Esophagus squamous epithelium (tissue), 5 donors: ENCODE results near the gene WHRN. TPM values are rescaled to one million over a fixed set of nuclear protein-coding genes. Genes with fewer than 3 reads are reported as not detected.
A peak's percentile ranks its signal among the peaks of the same experiment; 100 is the strongest.

Experiments
- DNase-seq: peaks from one replicate; lab custom pipeline; 2025; lab: John Stamatoyannopoulos, UW
- H3K27ac ChIP-seq, 4 donors: fragments of 200-600 bp; sonication (generic); one replicate each; pipeline ENCODE4 v1.5.1; 2016 to 2019; ENCODE audit warnings: mild to moderate bottlenecking in 1 of 4
- H3K27me3 ChIP-seq, 4 donors: fragments of 200-600 bp; sonication (generic); 1 replicate in 3 of 4; 2 replicates in 1 of 4; pipeline versions ENCODE4 v1.5.1 to v1.6.0; 2017 to 2021; ENCODE audit warnings: antibody characterized with exemption in 1 of 4
- H3K36me3 ChIP-seq, 3 donors: fragments of 200-600 bp; sonication (generic); one replicate each; pipeline ENCODE4 v1.5.1; 2016 to 2019
- H3K4me1 ChIP-seq, 3 donors: fragments of 200-600 bp; sonication (generic); one replicate each; pipeline ENCODE4 v1.5.1; 2017 to 2019
- H3K4me3 ChIP-seq, 4 donors: fragments of 200-600 bp; sonication (generic); 1 replicate in 3 of 4; 2 replicates in 1 of 4; pipeline ENCODE4 v1.5.1; 2016 to 2019; ENCODE audit warnings: mild to moderate bottlenecking in 2 of 4, moderate library complexity in 1 of 4
- H3K9me3 ChIP-seq, 3 donors: fragments of 200-600 bp; sonication (generic); one replicate each; pipeline ENCODE4 v1.5.1; 2016 to 2019
- CTCF ChIP-seq, 6 experiments: fragments of 450-650 bp in 4 of 6; fragments of 200-600 bp in 2 of 6; sonication (generic) in 2 of 6; IDR thresholded peaks; one replicate each; pipeline ENCODE4 v1.5.1; 2016 to 2019; ENCODE audit warnings: antibody characterized with exemption in 6 of 6, mild to moderate bottlenecking in 4 of 6, moderate library complexity in 4 of 6
- POLR2A ChIP-seq, 4 donors: fragments of 450-650 bp; IDR thresholded peaks; one replicate each; pipeline ENCODE4 v1.6.1; 2017; ENCODE audit warnings: antibody characterized with exemption in 4 of 4, mild to moderate bottlenecking in 4 of 4, moderate library complexity in 3 of 4
- WGBS, 2 donors: methylation state at CpG; one replicate each; pipeline ENCODE4 v1.1.5; 2018; 5-methylcytosine and 5-hydroxymethylcytosine counted together
- intact Hi-C: fragments of 100-400 bp; cut with DNase I; formaldehyde crosslinking; loops from one replicate; pipeline ENCODE4 v1.15.0; 2022
- total RNA-seq, 4 donors: library from RNA; depleted of rRNA; stranded (reverse); fragments of >200 nt; gene quantifications; one replicate each; pipeline ENCODE4 v1.1.0, GENCODE V29; 2016
- donor health status: DM: yes; HTN: yes; CAD: no.

Gene WHRN
- 1 to 10 TPM; 2.9 to 6.1 (median 3.4) TPM for total RNA-seq

- TF ChIP-seq POLR2A (IDR thresholded peaks at IDR 0.05) (peak in 2 of 4 donors; percentile 59 to 76), CTCF (IDR thresholded peaks at IDR 0.05) (no peak)
- Histone ChIP-seq H3K4me3 (peak within 1 kb of the TSS; percentile 62 to 86 (median 68)), H3K9me3 (no peaks in the 10 kb centered on the region), H3K4me1 (peaks cover 14 to 55% (median 15%) of the 10 kb centered on the region in 3 donors), H3K36me3 (no peaks in the 10 kb centered on the region), H3K27ac (peak within 1 kb of the TSS; percentile 76 to 87 (median 84)), H3K27me3 (peaks cover 0 to 54% (median 0%) of the 10 kb centered on the region in 4 donors)
- peak; percentile 55 for DNase-seq
- intact Hi-C loops: loop anchor here (10.0 kb wide), 2 partner anchors 79 to 101 kb away; partner anchors contain the start of gene ATP6V1G1
- 1 to 3% methylated on average over 22 to 26 of the region's 75 CpGs for WGBS, 2 donors
Measured at GRCh38 chr9:114505187-114506081, at the start of gene WHRN. TSS of gene WHRN (minus strand) at chr9:114505473. CDS start at chr9:114504801, 672 bp downstream.

- no peak for TF ChIP-seq POLR2A (IDR thresholded peaks at IDR 0.05)
- no peak for TF ChIP-seq CTCF (IDR thresholded peaks at IDR 0.05)
- no peak for DNase-seq
- Histone ChIP-seq H3K9me3 (no peaks in the 10 kb centered on the region), H3K4me3 (no peak overlapping the region), H3K36me3 (no peaks in the 10 kb centered on the region), H3K4me1 (peaks cover 0 to 15% (median 0%) of the 10 kb centered on the region in 3 donors), H3K27me3 (peaks cover 0 to 12% (median 0%) of the 10 kb centered on the region in 4 donors), H3K27ac (no peak overlapping the region)
- WGBS, 2 donors: 83 to 86% methylated on average over 3 of the region's 3 CpGs
- intact Hi-C loops: no loop called here
Measured at GRCh38 chr9:114553202-114553601, 47.9 kb upstream of the WHRN start.

GRCh38 chr9:114552706-114553105, 47.4 kb upstream of the WHRN start:
- WGBS, 2 donors: 71 to 77% methylated on average over 3 to 4 of the region's 5 CpGs
- TF ChIP-seq CTCF (IDR thresholded peaks at IDR 0.05): no peak
- TF ChIP-seq POLR2A (IDR thresholded peaks at IDR 0.05): no peak
- H3K9me3 ChIP-seq: no peaks in the 10 kb centered on the region
- H3K4me3 ChIP-seq: no peak overlapping the region
- H3K27ac ChIP-seq: no peak overlapping the region
- no peaks in the 10 kb centered on the region for H3K36me3 ChIP-seq
- intact Hi-C loops: no loop called here
- H3K27me3 ChIP-seq: peaks cover 0 to 17% (median 0%) of the 10 kb centered on the region in 4 donors
- peaks cover 0 to 11% (median 0%) of the 10 kb centered on the region in 3 donors for H3K4me1 ChIP-seq
- DNase-seq: no peak

- Histone ChIP-seq H3K27ac (no peak overlapping the region), H3K4me3 (no peak overlapping the region), H3K4me1 (peaks cover 0 to 11% (median 0%) of the 10 kb centered on the region in 3 donors), H3K36me3 (no peaks in the 10 kb centered on the region), H3K27me3 (peaks cover 0 to 19% (median 0%) of the 10 kb centered on the region in 4 donors), H3K9me3 (no peaks in the 10 kb centered on the region)
- intact Hi-C loops: no loop called here
- WGBS, 2 donors: 46 to 66% methylated on average over 4 to 6 of the region's 6 CpGs
- no peak for TF ChIP-seq CTCF (IDR thresholded peaks at IDR 0.05)
- no peak for TF ChIP-seq POLR2A (IDR thresholded peaks at IDR 0.05)
- no peak for DNase-seq
Measured at GRCh38 chr9:114551750-114552685, 46.7 kb upstream of the WHRN start.
